Measurements from ENCODE around the gene SCD5.

The SCD5 gene

GRCh38 chr4:82721819-82722423 lies 76.7 kb downstream of the SCD5 start:
- TF ChIP-seq SIN3A (IDR thresholded peaks at IDR 0.05; ENCODE audit: borderline replicate concordance, insufficient read depth, low read length) = no peak
- no peak for TF ChIP-seq TAF1 (IDR thresholded peaks at IDR 0.05; ENCODE audit: borderline replicate concordance, insufficient read depth, low read length)
- no peak for TF ChIP-seq REST (IDR thresholded peaks at IDR 0.05; ENCODE audit: insufficient read depth in 1 of 2, low read depth in 2 of 2, low read length in 2 of 2)
- TF ChIP-seq POLR2AphosphoS5 (IDR thresholded peaks at IDR 0.05; ENCODE audit: low read depth, low read length) = no peak
- TF ChIP-seq FOXP2 (optimal IDR thresholded peaks at IDR 0.05; ENCODE audit: borderline replicate concordance, extremely low read depth, extremely low read length, insufficient read depth) = no peak

GRCh38 chr4:82718162-82718940 lies 80.2 kb downstream of the SCD5 start:
- no peak for TF ChIP-seq FOXP2 (optimal IDR thresholded peaks at IDR 0.05; ENCODE audit: borderline replicate concordance, extremely low read depth, extremely low read length, insufficient read depth)

GRCh38 chr4:82715731-82716617 lies 82.6 kb downstream of the SCD5 start:
- TF ChIP-seq SIN3A (IDR thresholded peaks at IDR 0.05; ENCODE audit: borderline replicate concordance, insufficient read depth, low read length) (no peak), TAF1 (IDR thresholded peaks at IDR 0.05; ENCODE audit: borderline replicate concordance, insufficient read depth, low read length) (no peak), FOXP2 (optimal IDR thresholded peaks at IDR 0.05; ENCODE audit: borderline replicate concordance, extremely low read depth, extremely low read length, insufficient read depth) (no peak), REST (IDR thresholded peaks at IDR 0.05; ENCODE audit: insufficient read depth in 1 of 2, low read depth in 2 of 2, low read length in 2 of 2) (no peak), POLR2AphosphoS5 (IDR thresholded peaks at IDR 0.05; ENCODE audit: low read depth, low read length) (no peak)

- no peak for TF ChIP-seq REST (IDR thresholded peaks at IDR 0.05; ENCODE audit: insufficient read depth in 1 of 2, low read depth in 2 of 2, low read length in 2 of 2)
Observed at GRCh38 chr4:82713856-82714255, 84.7 kb downstream of the SCD5 start.

GRCh38 chr4:82712561-82712960 lies 86.0 kb downstream of the SCD5 start:
- no peak for TF ChIP-seq REST (IDR thresholded peaks at IDR 0.05; ENCODE audit: insufficient read depth in 1 of 2, low read depth in 2 of 2, low read length in 2 of 2)
- no peak for TF ChIP-seq TAF1 (IDR thresholded peaks at IDR 0.05; ENCODE audit: borderline replicate concordance, insufficient read depth, low read length)
- no peak for TF ChIP-seq FOXP2 (optimal IDR thresholded peaks at IDR 0.05; ENCODE audit: borderline replicate concordance, extremely low read depth, extremely low read length, insufficient read depth)
- TF ChIP-seq SIN3A (IDR thresholded peaks at IDR 0.05; ENCODE audit: borderline replicate concordance, insufficient read depth, low read length) = no peak
- no peak for TF ChIP-seq POLR2AphosphoS5 (IDR thresholded peaks at IDR 0.05; ENCODE audit: low read depth, low read length)

Data from PFSK-1 (cell line).